GM19438 (cell line): Measurements from ENCODE around the gene RASAL2.

Source experiments
- ATAC-seq: cut with Tn5 transposase; IDR thresholded peaks from one replicate; pipeline ENCODE4 v1.9.1; 2021; ENCODE audit warnings: low read depth; ENCODE audit not compliant: unreplicated experiment

RASAL2 gene

GRCh38 chr1:178093951-178094738 is at the start of gene RASAL2:
Gene RASAL2 (plus strand): TSS chr1:178094104. CDS start chr1:178094493, 389 bp downstream.
- ATAC-seq, result peak; percentile 50

GRCh38 chr1:178046591-178047270 is 47.2 kb upstream of the RASAL2 start:
- ATAC-seq, result no peak

- no peak for ATAC-seq
Observed at GRCh38 chr1:178047403-178048093, 46.4 kb upstream of the RASAL2 start.

DNA sequence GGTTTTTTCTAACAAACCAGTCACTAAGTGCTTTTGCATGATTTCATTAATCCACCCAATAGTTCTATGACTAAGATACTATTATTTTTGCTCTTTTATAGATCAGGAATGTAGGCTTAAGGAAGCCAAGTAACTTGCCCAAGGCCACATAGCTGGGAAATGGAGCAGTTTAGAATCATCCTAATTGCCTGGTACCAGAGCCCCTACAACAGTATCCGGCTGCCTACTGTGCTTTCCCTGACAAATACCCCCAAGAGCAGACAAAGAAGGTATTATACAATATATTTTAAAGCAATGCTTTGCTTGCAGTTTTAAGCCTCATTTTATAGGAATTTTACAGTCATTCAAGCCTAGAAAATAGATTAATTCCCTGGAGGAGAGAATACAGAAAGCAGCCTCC is 45.5 kb upstream of the RASAL2 start:
- no peak for ATAC-seq

DNA sequence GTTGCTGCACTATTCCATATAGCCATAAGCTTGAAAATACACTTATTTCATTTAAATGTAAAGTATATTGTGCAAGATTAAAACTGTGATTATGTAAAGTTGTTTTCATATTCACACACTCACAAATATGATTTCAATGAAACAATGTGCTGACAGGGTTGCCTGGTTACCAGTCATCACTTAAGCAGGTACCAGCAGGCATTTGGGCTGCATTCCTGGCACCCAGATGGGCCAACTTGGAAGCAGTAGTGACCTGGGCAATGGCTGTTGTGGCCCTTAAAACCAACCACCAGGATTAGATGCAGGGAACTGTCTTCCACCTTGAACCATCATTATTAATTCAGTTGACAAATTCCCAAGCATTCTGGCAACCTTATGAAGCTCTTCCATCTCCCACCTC is 45.0 kb upstream of the RASAL2 start:
- no peak for ATAC-seq

DNA sequence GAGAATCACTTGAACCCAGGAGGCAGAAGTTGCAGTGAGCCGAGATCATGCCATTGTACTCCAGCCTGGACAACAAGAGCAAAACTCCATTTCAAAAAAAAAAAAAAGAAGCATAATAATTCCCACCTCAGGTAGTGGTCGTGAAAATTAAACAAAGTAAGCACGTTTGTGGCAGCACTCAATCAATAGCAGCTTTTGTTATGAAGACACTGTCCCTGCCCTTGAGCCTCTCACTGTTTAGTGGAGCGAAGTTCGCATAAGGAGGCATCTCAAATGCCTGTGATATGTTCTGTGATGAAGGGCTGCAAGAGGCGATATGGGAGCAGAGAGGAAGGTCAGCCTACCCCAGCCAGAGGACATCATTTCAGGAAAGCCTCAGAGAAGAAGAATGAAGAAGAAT is 43.8 kb upstream of the RASAL2 start:
- ATAC-seq, result no peak

DNA sequence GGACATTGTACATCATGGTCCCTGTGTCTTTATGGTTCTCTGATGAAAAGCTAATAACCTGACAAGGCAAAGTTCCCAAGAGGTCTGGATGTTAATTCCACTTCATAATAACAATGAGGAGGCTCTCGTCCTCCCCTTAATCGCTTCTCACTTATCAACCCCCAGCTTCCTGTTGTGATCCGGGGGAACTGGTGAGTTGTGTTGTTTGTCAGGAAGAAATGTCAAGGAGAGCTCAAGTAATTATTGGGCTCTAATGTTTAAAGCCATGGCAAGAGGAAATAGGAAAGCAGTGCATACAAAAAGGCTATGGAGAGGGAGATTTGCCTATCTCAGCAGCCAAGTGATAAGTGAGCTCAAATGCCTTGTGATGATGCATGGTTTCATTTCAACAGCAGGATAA is 42.8 kb upstream of the RASAL2 start:
- no peak for ATAC-seq

DNA sequence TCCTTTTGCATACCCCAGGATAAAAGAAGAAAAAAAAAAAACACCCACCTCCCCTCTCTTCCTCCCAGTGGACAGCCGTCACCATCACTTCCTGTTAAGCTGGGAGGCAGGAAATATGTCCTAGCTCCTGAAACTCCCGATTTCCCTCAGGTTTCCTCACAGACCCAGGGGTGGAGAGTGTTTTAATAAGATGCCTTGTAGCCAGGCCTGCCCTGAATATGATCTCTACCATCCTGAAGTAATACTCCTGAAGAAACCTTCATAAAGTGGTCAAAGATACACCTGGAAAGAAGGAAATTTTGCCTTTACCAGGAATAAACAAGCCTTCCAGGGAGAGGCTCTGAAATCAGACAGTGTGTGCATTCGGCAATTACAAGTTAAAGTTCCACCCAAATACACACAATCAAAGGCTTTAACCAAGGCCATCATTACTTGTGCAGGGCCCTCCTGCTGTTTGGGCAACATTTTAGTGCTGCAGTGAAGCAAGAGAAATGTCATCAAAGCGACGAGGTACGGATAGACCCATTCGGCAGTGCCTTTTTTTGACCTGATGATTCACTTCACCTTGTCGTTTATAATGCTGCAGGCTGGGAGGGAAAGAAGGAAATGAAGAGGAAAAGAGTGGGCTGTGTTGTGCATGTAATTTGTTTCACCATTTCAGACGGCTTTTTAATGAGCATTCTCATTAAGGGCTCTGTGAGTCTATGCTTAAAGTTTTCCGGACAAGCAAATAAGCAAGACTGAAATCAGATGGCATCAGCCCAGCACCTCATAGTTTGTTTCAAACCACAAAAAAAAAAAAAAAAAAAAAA is 41.0 kb upstream of the RASAL2 start:
- no peak for ATAC-seq

GRCh38 chr1:178055093-178055492 is 38.8 kb upstream of the RASAL2 start:
- no peak for ATAC-seq

- peak; percentile 88 for ATAC-seq
Observed at GRCh38 chr1:178055779-178056471, 38.0 kb upstream of the RASAL2 start.

GRCh38 chr1:178057141-178057765 is 36.7 kb upstream of the RASAL2 start:
- no peak for ATAC-seq

GRCh38 chr1:178057912-178058534 is 35.9 kb upstream of the RASAL2 start:
- ATAC-seq, result no peak

DNA sequence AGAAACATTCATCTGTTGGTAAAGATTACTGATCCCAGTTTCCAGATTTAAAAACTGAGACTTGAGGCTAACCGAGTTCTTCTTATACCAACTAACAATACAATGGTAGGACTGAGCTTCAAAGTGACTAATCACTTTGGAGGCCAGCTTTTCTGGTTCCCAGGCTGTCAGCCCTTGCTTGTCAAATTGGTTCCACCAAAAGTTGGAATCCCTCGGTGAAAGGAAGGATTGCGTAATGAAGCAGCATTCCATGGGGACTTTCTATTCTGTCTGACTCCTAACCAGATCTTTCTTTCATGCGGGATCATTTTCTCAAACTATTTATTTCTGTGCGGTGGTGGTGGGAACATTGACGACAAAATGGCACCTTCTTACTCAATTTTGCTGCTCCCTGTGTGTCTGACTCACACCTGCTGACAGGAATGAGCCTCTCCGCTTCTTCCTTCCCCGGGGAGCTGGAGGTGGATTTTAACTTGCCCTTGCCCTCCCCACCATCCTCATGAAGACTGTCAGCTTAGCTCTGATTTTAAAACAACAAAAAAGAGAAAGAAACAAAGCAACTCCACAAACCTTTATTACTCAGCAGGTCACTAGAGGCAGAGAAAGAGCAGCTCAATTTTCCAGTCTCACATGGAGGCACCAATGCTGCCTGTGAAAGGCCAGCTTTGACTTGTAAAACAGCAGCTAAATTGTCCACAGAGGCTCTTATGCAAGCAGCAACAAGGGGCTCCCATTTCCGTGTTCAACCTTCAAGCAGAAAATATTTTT is 32.9 kb upstream of the RASAL2 start:
- no peak for ATAC-seq

GRCh38 chr1:178061620-178062019 is 32.3 kb upstream of the RASAL2 start:
- ATAC-seq, result no peak

GRCh38 chr1:178064191-178064821 is 29.6 kb upstream of the RASAL2 start:
- no peak for ATAC-seq

GRCh38 chr1:178065250-178065649 is 28.7 kb upstream of the RASAL2 start:
- no peak for ATAC-seq

DNA sequence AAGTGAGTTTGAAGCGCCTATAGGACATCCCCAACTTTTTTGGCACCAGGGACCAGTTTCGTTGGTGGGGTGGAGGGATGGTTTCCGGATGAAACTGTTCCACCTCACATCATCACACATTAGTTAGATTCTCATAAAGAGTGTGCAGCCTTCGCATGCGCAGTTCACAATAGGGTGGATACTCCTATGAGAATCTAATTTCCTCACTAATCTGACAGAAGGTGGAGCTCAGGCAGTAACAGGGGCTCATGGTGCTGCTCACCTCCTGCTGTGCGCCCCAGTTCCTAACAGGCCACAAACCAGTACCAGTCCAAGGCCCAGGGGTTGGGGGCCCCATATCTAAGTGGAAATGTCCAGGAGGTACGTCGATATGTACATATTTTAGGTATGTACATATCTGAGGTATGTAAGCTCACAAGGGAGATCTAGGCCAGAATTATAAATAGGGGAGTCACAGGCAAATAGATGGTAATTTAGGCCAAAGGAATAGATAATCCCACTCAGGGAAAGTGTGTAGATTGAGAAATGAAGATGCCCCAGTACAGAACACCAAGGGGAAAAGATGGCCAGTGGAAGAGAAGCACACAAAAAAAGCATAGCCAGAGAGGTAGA is 27.5 kb upstream of the RASAL2 start:
- ATAC-seq, result no peak
